GM10248 (cell line): Measurements from ENCODE around the gene KDM6A.

Experiments used
- CTCF ChIA-PET: fragments of 300-600 bp; sonication (Branson Sonifier 250); formaldehyde crosslinking; extraction: SDS; loops from one replicate; lab custom pipeline; 2021; ENCODE audit warnings: antibody characterized with exemption; lab: Yijun Ruan, JAX
- POLR2A ChIA-PET: fragments of 350-650 bp; sonication (Branson Sonifier 250); formaldehyde crosslinking; extraction: SDS; loops from one replicate; lab custom pipeline; 2020; ENCODE audit warnings: antibody characterized with exemption; lab: Yijun Ruan, JAX
- DNase-seq: peaks from one replicate; pipeline ENCODE4 v3.0.0; 2012; ENCODE audit errors: extremely low spot score
- CTCF ChIP-seq: IDR thresholded peaks from 2 replicates; pipeline ENCODE4 v1.5.1; 2012; ENCODE audit warnings: mild to moderate bottlenecking, low read depth; ENCODE audit errors: extremely low read depth, missing control alignments, control extremely low read depth

Gene KDM6A

GRCh38 chrX:44898411-44899221, 25.6 kb downstream of the KDM6A start:
- ChIA-PET CTCF (interaction anchor here (0.9 to 2.2 kb wide), 9 partner anchors 12 to 171 kb away, joined by 3 to 10 read pairs (median 3); no protein-coding TSS in a partner anchor), POLR2A (interaction anchor here (1.0 kb wide), 1 partner anchor 24 kb away, joined by 3 read pairs; no protein-coding TSS in a partner anchor)
- DNase-seq, result no peak
- no peak for TF ChIP-seq CTCF

- POLR2A ChIA-PET, result no interaction called here
- TF ChIP-seq CTCF, result no peak
- CTCF ChIA-PET, result interaction anchor here (1.3 to 1.7 kb wide), 3 partner anchors 14 to 21 kb away, joined by 3 to 4 read pairs (median 4); no protein-coding TSS in a partner anchor
- DNase-seq, result no peak
These were observed 27.0 kb downstream of the KDM6A start for GRCh38 chrX:44899946-44900345.

GRCh38 chrX:44903107-44903506, 30.1 kb downstream of the KDM6A start:
- ChIA-PET POLR2A (no interaction called here), CTCF (no interaction called here)
- no peak for TF ChIP-seq CTCF
- no peak for DNase-seq

GRCh38 chrX:44903830-44904530, 31.0 kb downstream of the KDM6A start:
- POLR2A ChIA-PET, result no interaction called here
- CTCF ChIA-PET, result interaction anchor here (1.4 kb wide), 1 partner anchor 28 kb away, joined by 4 read pairs; no protein-coding TSS in a partner anchor
- TF ChIP-seq CTCF, result no peak
- no peak for DNase-seq

GRCh38 chrX:44904542-44905115, 31.6 kb downstream of the KDM6A start:
- TF ChIP-seq CTCF, result no peak
- DNase-seq, result no peak
- CTCF ChIA-PET, result interaction anchor here (1.4 kb wide), 1 partner anchor 28 kb away, joined by 4 read pairs; no protein-coding TSS in a partner anchor
- POLR2A ChIA-PET, result no interaction called here

- no peak for TF ChIP-seq CTCF
- ChIA-PET POLR2A (no interaction called here), CTCF (interaction anchor here (1.4 kb wide), 1 partner anchor 8 kb away, joined by 5 read pairs; no protein-coding TSS in a partner anchor)
- no peak for DNase-seq
These were observed 33.1 kb downstream of the KDM6A start for GRCh38 chrX:44906041-44906440.
